ENCODE results near the gene EPYC.

GRCh38 chr12:90989686-90990111, 15.1 kb downstream of the EPYC start:
- no peak for TF ChIP-seq SUZ12 (IDR thresholded peaks at IDR 0.05; ENCODE audit: extremely low read depth, insufficient read depth, insufficient read length)
- TF ChIP-seq ZNF274 (IDR thresholded peaks at IDR 0.05; ENCODE audit: low read depth, low read length), result no peak
